NCI-H345 (cell line): ENCODE data around the gene TARP.

ENCODE experiments used
- DNase-seq: peaks from one replicate; lab custom pipeline; 2025; lab: John Stamatoyannopoulos, UW

The TARP gene

GRCh38 chr7:38273286-38273995 is at the start of gene TARP:
Gene TARP, minus strand, starts transcription at chr7:38273636.
- no peak for DNase-seq

DNA sequence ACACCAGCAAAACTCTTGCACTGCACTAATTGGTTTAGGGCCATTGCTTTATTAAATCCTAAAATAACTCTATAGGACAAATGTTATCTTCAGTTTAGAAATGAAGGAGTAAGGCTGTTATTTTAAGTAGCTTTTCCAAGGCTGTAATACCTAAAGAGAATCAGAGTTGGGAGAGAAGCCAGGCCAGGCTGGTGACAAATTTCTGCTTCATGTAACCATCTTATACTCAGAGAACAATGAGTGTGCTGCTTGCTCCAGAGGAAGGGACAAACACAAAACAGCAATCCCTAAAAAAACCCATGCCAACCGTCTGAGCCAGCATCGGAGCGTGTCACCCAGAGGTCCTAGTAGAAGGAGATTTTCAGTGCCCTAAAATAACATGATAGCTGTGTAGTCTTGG is 49.7 kb upstream of the TARP start:
- no peak for DNase-seq

DNA sequence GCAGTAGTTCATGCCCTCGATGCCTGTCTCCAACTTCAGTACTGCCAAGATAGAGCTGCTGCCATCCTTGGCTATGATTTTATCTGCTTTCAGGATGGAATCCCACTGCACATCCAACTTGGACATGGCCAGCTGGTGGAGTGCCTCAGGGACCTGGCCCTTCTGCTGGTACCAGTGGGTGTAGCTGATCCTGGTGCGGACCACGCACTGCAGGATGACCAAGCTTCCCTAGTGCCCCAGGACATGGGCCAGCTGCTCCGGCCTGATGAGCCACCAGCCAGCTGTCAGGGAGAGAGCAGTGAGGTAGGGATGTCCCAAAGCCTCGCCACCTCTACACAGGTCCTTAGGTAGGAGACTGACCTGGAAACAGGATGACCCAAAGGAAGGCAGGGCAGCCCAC is 49.0 kb upstream of the TARP start:
- no peak for DNase-seq

GRCh38 chr7:38321967-38322366 is 48.5 kb upstream of the TARP start:
- DNase-seq, result no peak

- no peak for DNase-seq
Measured at GRCh38 chr7:38321515-38321944, 48.1 kb upstream of the TARP start.

- no peak for DNase-seq
Measured at GRCh38 chr7:38321050-38321449, 47.6 kb upstream of the TARP start.

- no peak for DNase-seq
Measured at GRCh38 chr7:38319873-38320272, 46.4 kb upstream of the TARP start.

DNA sequence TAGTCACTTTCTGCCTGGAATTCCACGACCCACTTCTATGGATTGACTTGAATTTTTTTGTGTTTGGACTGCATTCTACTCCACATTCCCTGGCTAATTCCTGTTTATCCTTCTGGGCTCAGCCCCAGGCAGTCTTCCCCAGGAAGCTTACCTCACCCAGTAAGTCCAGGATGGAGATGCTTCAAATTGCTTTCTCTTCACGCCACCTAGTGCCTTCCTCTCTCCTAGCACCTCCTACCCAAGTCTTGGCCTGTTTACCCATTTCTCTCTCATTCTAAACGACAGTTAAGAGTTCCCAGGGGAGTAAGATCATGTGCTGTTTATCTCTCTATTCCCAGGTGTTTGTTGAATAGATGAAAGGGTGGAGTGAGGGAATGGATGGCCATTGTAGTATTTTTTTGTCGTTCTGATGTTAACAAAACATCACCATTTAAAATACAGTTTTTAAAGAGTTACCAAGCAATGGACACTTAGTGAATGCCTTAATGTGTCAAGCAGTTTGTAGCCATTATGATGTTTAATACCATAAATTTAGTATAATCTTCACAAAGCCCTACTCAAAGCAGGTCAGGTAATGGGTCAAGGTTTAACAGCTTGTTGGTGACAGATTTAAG is 45.5 kb upstream of the TARP start:
- peak; percentile 77 for DNase-seq

GRCh38 chr7:38318241-38318640 is 44.8 kb upstream of the TARP start:
- no peak for DNase-seq

DNA sequence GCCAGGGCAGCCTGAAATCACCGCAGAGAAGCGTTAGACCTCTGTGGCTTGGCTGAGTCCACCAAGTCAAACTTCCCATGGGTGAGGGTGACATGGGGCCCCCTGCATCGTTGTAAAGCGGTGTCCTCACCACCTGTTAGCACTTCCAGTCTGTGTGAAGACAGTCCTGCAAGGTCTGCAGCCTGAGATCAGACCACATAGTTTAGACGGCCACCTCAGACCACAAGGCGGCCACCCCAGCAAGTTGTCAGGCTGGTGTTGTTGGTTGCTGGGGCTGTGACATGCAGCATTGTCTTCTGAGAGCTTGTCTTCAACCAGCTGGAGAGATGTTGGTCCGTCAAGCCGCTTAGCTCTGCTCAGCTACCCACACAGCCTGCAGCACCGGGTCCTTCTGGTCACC is 44.1 kb upstream of the TARP start:
- no peak for DNase-seq

DNA sequence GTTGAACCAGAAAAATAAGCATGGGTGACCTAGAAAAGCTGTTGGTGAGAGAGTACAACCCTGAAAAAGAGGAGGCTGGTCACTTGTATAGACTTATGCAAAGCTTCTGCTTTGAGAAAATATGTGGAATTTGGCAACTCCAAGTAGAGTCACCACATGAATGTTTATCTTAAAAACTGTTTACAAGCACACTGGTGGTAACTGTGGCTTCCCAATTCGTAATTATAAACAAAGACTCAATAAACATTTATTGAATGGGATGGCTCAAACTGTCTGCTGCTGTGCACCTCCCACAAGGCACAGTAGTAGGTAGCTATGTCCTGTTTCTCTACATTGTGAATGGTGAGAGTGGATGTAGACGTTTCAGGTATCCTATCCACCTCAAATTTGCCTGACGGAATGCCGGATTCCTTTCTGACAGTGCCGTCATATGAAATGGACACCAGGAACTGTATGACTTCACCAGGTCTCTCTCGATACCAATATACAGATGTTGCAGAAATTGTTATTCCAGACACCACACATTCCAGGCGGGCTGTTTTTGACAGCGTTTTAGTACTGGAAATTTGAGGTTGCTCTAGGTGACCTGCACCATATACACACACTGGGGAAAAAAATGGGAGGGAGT is 43.4 kb upstream of the TARP start:
- no peak for DNase-seq

GRCh38 chr7:38315410-38315809 is 42.0 kb upstream of the TARP start:
- no peak for DNase-seq

- DNase-seq, result no peak
Measured at GRCh38 chr7:38312821-38313220, 39.4 kb upstream of the TARP start.

GRCh38 chr7:38311329-38311937 is 38.0 kb upstream of the TARP start:
- DNase-seq, result peak; percentile 15

GRCh38 chr7:38310591-38311101 is 37.2 kb upstream of the TARP start:
- DNase-seq, result no peak

DNA sequence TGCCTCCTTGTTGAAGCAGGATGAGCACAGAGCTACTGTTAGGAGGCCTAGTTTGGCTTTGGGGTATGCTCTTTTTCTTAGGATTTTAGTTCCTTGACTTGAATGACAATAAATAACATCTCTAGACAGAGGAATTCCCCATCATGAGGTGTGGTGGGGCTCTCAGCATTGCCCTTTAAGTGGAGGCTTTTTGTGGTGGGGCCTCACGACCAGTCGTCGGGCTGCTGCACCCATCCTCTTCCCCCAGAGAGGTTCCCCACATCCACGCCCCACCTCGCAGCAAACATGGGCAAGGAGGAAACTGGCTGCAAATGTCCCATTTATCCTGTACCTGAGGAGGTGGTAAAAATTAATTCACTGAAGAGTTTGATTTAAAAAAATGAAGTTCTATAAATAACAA is 36.1 kb upstream of the TARP start:
- no peak for DNase-seq

DNA sequence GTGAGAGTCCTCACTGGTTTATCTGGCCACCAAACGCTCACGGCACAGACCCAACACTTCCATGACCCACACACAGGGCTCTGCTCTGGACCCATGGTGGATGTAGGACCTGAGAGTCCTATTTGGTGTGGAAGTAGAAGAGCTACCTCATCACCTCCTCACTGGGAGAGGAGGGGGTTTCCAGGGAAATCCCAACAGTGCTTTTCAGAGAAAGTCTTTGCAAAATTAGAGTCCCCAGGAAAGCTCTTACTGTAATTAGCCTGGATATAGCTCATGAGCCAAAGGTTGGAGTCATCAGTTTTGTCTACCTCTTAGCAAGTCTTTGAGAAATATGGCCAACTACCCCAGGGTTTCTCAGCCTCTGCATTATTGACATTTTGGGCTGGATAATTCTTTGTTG is 34.7 kb upstream of the TARP start:
- DNase-seq, result no peak

- no peak for DNase-seq
Measured at GRCh38 chr7:38307640-38308039, 34.2 kb upstream of the TARP start.

GRCh38 chr7:38306914-38307313 is 33.5 kb upstream of the TARP start:
- DNase-seq, result no peak

- no peak for DNase-seq
Measured at GRCh38 chr7:38306171-38306570, 32.7 kb upstream of the TARP start.

DNA sequence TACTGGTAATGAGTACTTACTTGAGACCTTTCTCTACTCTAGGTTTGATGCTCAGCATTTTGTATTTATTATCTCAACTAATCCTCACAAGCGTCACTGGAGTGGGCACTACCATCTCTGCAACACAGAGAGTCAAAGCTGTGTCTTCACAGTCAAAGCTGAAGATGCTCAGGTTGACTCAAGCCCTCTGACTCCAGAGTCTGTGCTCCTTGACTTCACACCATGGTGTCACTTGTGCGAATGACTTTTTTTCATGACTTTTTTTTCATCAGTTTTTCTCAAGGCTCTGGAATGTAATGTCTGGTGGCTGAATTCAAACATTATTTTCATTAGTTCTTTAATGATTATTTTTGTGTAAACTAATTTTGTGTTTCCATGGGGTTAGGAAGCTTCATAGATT is 30.4 kb upstream of the TARP start:
- no peak for DNase-seq

DNA sequence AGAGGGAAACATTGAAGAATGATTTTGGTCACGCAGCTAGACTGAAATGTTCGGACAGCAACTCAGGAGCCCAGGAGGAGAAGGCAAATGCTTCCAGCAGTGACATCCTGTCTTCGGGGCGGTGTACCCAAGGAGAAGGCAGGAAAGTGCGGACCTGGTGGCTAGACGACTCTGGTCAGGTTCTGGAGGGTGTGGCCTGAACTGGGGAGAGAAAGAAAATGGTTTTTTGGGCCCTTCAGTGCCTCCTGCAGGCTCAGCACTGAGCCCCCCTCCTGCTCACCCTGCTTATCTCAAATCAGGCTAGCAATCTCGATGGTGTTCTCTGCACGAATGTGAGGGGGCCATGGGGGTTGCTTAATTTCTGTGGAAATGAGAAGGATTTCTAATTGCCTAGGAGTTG is 26.7 kb upstream of the TARP start:
- no peak for DNase-seq
